ENCODE results near the gene RRAD. TPM values are rescaled to one million over a fixed set of nuclear protein-coding genes. Genes with fewer than 3 reads are reported as not detected.
"Not testable (repeated sequence)": the region's sequence is repeated elsewhere in the genome, so short reads cannot be mapped to it uniquely, and the experiment has no call there.

RRAD gene
- total RNA-seq, 1 donor, result 12.5 TPM

- H3K4me3 ChIP-seq (ENCODE audit: low read depth, low read length), result no peak overlapping the region
- no peak for TF ChIP-seq CTCF (IDR thresholded peaks at IDR 0.05; ENCODE audit: insufficient read depth, low read depth, low read length)
- no peak for DNase-seq (ENCODE audit: low read depth)
Observed at GRCh38 chr16:66964049-66964448, 38.7 kb upstream of the RRAD start.

DNA sequence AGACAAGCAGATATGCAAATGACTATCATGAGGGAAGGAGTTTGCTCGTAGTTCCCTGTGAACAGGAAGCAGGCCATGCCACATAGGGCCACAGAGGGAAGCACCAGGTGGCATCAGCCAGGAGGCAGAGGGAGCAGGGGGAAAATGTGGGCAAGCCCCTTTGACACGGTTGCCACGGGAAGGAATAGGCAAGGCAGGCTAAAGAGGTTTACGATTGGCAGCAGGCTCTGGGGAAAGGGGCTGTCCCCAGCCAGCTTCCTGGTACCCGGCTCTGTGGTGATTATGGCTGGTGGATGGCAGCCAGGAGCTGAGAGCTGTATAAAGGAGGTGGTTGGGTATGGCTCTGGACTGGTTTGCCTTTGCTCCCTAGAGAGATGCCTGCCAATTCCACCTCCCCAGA is 36.6 kb upstream of the RRAD start:
- no peak for TF ChIP-seq CTCF (IDR thresholded peaks at IDR 0.05; ENCODE audit: insufficient read depth, low read depth, low read length)
- H3K4me3 ChIP-seq (ENCODE audit: low read depth, low read length), result no peak overlapping the region
- DNase-seq (ENCODE audit: low read depth), result no peak

DNA sequence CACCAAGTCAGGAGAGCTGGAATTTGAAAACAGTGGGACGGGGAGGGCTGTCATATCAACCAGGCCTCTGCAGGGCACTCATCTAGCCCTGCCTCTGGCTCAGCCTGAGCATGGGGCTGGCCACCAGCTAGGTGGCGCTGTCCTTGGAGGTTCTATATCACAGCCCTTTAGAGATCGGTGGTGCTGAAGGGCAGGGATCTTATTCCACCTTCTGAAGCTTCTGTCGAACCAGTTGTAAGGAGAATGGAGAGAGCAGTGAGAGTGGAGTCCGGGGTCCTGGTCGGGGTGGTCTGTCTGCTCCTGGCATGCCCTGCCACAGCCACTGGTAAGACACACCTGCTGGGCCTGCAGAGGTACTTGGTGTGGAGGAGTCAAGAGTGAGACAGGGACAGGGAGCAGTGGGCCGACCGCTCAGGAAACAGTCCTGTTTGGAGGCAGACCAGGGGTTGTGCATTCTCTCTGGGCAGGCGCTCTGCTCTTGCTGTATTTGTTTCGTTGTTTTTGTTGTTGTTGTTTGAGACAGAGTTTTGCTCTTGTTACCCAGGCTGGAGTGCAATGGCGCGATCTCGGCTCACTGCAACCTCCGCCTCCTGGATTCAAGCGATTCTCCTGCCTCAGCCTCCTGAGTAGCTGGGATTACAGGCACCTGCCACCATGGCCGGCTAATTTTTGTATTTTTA is 35.9 kb upstream of the RRAD start, which contains the start of gene CES3:
CES3 (plus strand) TSS at position 202 of the 680 bp plus-strand sequence; CDS start at position 244, 42 bp downstream.
- TF ChIP-seq CTCF (IDR thresholded peaks at IDR 0.05; ENCODE audit: insufficient read depth, low read depth, low read length), result peak; percentile 83
- peak; percentile 55 for DNase-seq (ENCODE audit: low read depth)
- no peak within 1 kb of the TSS for H3K4me3 ChIP-seq (ENCODE audit: low read depth, low read length)

- no peak for TF ChIP-seq CTCF (IDR thresholded peaks at IDR 0.05; ENCODE audit: insufficient read depth, low read depth, low read length)
- DNase-seq (ENCODE audit: low read depth), result no peak
- no peak overlapping the region for H3K4me3 ChIP-seq (ENCODE audit: low read depth, low read length)
Observed at GRCh38 chr16:66960270-66960669, 34.9 kb upstream of the RRAD start.

GRCh38 chr16:66959704-66960161 is 34.4 kb upstream of the RRAD start:
- TF ChIP-seq CTCF (IDR thresholded peaks at IDR 0.05; ENCODE audit: insufficient read depth, low read depth, low read length), result no peak
- no peak overlapping the region for H3K4me3 ChIP-seq (ENCODE audit: low read depth, low read length)
- no peak for DNase-seq (ENCODE audit: low read depth)

GRCh38 chr16:66958857-66959703 is 33.7 kb upstream of the RRAD start:
- no peak overlapping the region for H3K4me3 ChIP-seq (ENCODE audit: low read depth, low read length)
- DNase-seq (ENCODE audit: low read depth), result no peak
- no peak for TF ChIP-seq CTCF (IDR thresholded peaks at IDR 0.05; ENCODE audit: insufficient read depth, low read depth, low read length)

DNA sequence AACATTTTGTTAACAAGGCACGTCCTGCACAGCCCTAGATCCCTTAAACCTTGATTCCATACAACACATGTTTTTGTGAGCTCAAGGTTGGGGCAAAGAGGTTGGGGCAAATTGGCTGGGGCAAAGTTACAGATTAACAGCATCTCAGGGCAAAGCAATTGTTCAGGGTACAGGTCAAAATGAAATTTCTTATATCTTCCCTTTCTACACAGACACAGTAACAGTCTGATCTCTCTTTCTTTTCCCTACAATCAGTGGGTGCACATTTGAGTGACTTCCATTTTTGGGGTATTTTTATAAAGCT is 30.8 kb upstream of the RRAD start:
- DNase-seq (ENCODE audit: low read depth); H3K4me3 ChIP-seq (ENCODE audit: low read depth, low read length): not testable (repeated sequence)

DNA sequence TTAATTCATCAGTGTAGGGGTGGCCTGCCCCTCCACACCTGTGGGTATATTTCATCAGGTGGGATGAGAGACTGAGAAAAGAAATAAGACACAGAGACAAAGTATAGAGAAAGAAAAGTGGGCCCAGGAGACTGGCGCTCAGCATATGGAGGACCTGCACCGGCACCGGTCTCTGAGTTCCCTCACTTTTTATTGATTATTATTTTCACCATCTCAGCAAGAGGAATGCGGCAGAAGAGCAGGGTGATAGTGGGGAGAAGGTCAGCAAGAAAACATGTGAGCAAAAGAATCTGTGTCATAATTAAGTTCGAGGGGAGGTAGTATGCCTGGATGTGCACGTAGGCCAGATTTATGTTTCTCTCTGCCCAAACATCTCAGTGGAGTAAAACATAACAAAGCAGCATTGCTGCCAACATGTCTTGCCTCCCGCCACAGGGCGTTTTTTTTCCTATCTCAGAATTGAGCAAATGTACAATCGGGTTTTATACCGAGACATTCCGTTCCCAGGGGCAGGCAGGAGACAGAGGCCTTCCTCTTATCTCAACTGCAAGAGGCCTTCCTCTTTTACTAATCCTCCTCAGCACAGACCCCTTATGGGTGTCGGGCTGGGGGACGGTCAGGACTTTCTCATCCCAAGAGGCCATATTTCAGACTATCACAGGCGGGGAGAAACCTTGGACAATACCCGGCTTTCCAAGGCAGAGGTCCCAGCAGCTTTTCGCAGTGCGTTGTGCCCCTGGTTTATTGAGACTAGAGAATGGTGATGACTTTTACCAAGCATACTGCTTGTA is 30.2 kb upstream of the RRAD start:
- not testable (repeated sequence) for H3K4me3 ChIP-seq (ENCODE audit: low read depth, low read length); DNase-seq (ENCODE audit: low read depth)

Data from fibroblast of villous mesenchyme (primary cell).